ENCODE data around the gene IL17C.

GRCh38 chr16:88629835-88630234, 8.5 kb upstream of the IL17C start:
- no peak for TF ChIP-seq CTCF (IDR thresholded peaks at IDR 0.05)
- no peak for TF ChIP-seq POLR2A (IDR thresholded peaks at IDR 0.05)
